ENCODE results near the gene DMC1. TPM values are rescaled to one million over a fixed set of nuclear protein-coding genes. Genes with fewer than 3 reads are reported as not detected.
A peak's percentile ranks its signal among the peaks of the same experiment; 100 is the strongest.
"Not testable (repeated sequence)": the region's sequence is repeated elsewhere in the genome, so short reads cannot be mapped to it uniquely, and the experiment has no call there.

DMC1 gene
- total RNA-seq, 2 experiments from 2014 or later: 16.3 to 18.9 TPM

- H3K4me1 Mint-ChIP-seq: peaks cover 30% of the 10 kb centered on the region
- DNase-seq (no peak), ATAC-seq (no peak)
- H3K4me3 Mint-ChIP-seq: no peak overlapping the region
- peaks cover 63% of the 10 kb centered on the region for H3K36me3 Mint-ChIP-seq (ENCODE audit: low read depth)
- H3K27me3 Mint-ChIP-seq: no peaks in the 10 kb centered on the region
- CTCF ChIA-PET: interaction anchor here (0.6 kb wide), 1 partner anchor 39 kb away, joined by 5 read pairs; no protein-coding TSS in a partner anchor
- H3K27ac Mint-ChIP-seq: peak overlapping the region; percentile 5
- intact Hi-C loops (cut with DNase I, micrococcal nuclease): no loop called here
- no peaks in the 10 kb centered on the region for H3K9me3 Mint-ChIP-seq (ENCODE audit: low read depth)
- POLR2A ChIA-PET: no interaction called here
Observed at GRCh38 chr22:38482662-38483308, 87.2 kb downstream of the DMC1 start.

- intact Hi-C loops (cut with DNase I, micrococcal nuclease): no loop called here
- Mint-ChIP-seq H3K9me3 (ENCODE audit: low read depth) (no peaks in the 10 kb centered on the region), H3K27ac (peak overlapping the region; percentile 17), H3K4me3 (no peak overlapping the region), H3K27me3 (no peaks in the 10 kb centered on the region), H3K36me3 (ENCODE audit: low read depth) (peaks cover 56% of the 10 kb centered on the region), H3K4me1 (peaks cover 29% of the 10 kb centered on the region)
- ATAC-seq (no peak), DNase-seq (no peak)
- ChIA-PET CTCF (interaction anchor here (0.6 kb wide), 1 partner anchor 30 kb away, joined by 3 read pairs; no protein-coding TSS in a partner anchor), POLR2A (interaction anchor here (1.0 kb wide), 1 partner anchor 13 kb away, joined by 4 read pairs; no protein-coding TSS in a partner anchor)
Observed at GRCh38 chr22:38481871-38482332, 88.1 kb downstream of the DMC1 start.

DNA sequence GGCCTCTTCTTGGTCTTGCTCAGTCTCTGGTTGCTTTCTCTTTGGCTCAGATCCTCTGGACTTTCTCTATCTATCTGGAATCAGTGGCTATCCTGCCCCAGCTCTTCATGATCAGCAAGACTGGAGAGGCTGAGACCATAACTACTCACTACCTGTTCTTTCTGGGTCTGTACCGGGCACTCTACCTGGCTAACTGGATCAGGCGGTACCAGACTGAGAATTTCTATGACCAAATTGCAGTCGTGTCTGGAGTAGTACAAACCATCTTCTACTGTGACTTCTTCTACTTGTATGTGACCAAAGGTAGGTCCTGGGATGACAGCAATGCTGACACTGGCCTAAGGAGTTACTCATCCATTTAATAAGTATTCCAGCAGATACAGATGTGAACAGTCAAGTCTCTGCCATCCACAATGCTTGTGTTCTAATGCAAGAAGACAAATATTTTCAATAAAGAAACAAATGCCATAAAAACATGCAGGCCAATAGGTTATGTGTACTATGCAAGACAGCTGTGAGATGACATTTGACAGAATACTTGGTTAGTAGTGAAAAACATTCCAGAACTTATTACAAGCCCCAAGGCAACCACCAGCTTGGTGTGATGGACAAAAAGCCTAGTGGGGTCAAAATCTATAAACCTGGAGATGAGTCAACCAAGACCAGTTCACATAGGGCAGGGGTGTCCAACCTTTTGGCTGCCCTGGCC, 88.7 kb downstream of the DMC1 start:
- no peaks in the 10 kb centered on the region for H3K27me3 Mint-ChIP-seq
- ChIA-PET POLR2A (interaction anchor here (0.7 to 1.0 kb wide), 3 partner anchors 14 to 102 kb away, joined by 4 to 13 read pairs (median 8); no protein-coding TSS in a partner anchor), CTCF (interaction anchor here (0.6 to 2.0 kb wide), 5 partner anchors 9 to 790 kb away, joined by 3 to 6 read pairs (median 3); no protein-coding TSS in a partner anchor)
- no peak for ATAC-seq
- intact Hi-C loops (cut with DNase I, micrococcal nuclease): no loop called here
- no peaks in the 10 kb centered on the region for H3K9me3 Mint-ChIP-seq (ENCODE audit: low read depth)
- no peak overlapping the region for H3K4me3 Mint-ChIP-seq
- peak overlapping the region; percentile 17 for H3K27ac Mint-ChIP-seq
- H3K36me3 Mint-ChIP-seq (ENCODE audit: low read depth): peaks cover 50% of the 10 kb centered on the region
- DNase-seq: no peak
- H3K4me1 Mint-ChIP-seq: peaks cover 25% of the 10 kb centered on the region

DNA sequence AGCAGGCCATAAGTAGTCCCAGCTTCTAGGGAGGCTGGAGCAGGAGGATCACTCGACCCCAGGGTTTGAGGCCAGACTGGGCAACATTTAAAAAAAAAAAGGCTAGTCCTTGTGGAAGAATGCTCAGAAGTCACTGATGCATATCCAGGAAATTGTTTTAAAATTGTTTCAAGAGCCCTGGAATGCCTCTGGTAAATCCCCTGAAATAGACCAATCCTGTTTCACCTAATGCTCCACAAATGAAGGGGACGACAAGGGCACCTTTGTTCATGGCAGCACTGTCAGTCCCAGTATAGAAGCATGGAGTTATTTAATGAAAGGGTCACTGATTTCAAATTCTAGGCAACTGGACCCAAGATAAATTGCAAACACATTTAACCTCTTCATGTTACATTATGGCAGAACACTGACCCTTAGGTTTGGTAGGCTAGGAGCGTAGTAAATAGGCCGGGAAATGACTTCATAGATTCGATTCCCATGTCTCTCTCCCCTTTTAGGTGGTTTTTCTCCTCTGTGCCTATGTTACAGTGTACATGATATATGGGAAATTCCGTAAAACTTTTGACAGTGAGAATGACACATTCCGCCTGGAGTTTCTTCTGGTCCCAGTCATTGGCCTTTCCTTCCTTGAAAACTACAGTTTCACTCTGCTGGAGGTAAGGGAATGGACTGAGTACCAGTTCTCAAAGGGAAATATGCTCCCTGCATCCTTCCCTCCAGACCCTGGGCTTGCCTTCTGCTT, 90.7 kb downstream of the DMC1 start:
- Mint-ChIP-seq H3K36me3 (ENCODE audit: low read depth) (peaks cover 34% of the 10 kb centered on the region), H3K27ac (no peak overlapping the region), H3K4me1 (peaks cover 10% of the 10 kb centered on the region), H3K27me3 (no peaks in the 10 kb centered on the region), H3K4me3 (no peak overlapping the region), H3K9me3 (ENCODE audit: low read depth) (no peaks in the 10 kb centered on the region)
- DNase-seq: no peak
- intact Hi-C loops (cut with DNase I, micrococcal nuclease): no loop called here
- ChIA-PET POLR2A (interaction anchor here (0.6 kb wide), 1 partner anchor 241 kb away, joined by 3 read pairs; no protein-coding TSS in a partner anchor), CTCF (interaction anchor here (1.9 to 2.0 kb wide), 2 partner anchors 11 to 23 kb away, joined by 4 to 6 read pairs; no protein-coding TSS in a partner anchor)
- no peak for ATAC-seq

- no peaks in the 10 kb centered on the region for H3K9me3 Mint-ChIP-seq (ENCODE audit: low read depth)
Observed at GRCh38 chr22:38477585-38477984, 92.4 kb downstream of the DMC1 start.

GRCh38 chr22:38474003-38474607, 95.9 kb downstream of the DMC1 start:
- H3K9me3 Mint-ChIP-seq (ENCODE audit: low read depth): no peaks in the 10 kb centered on the region
- H3K4me3 Mint-ChIP-seq: no peak overlapping the region
- intact Hi-C loops (cut with DNase I, micrococcal nuclease): no loop called here
- CTCF ChIA-PET: no interaction called here
- H3K36me3 Mint-ChIP-seq (ENCODE audit: low read depth): no peaks in the 10 kb centered on the region
- POLR2A ChIA-PET: no interaction called here
- no peaks in the 10 kb centered on the region for H3K27me3 Mint-ChIP-seq
- no peak overlapping the region for H3K27ac Mint-ChIP-seq
- no peak for DNase-seq
- H3K4me1 Mint-ChIP-seq: no peaks in the 10 kb centered on the region
- no peak for ATAC-seq

More at GRCh38 chr22:38477585-38477984, 92.4 kb downstream of the DMC1 start:
- Mint-ChIP-seq H3K27me3 (no peaks in the 10 kb centered on the region), H3K4me1 (no peaks in the 10 kb centered on the region), H3K27ac (no peak overlapping the region), H3K4me3 (no peak overlapping the region), H3K36me3 (ENCODE audit: low read depth) (peaks cover 17% of the 10 kb centered on the region)
- no peak for ATAC-seq
- intact Hi-C loops (cut with DNase I, micrococcal nuclease): no loop called here
- no peak for DNase-seq
- POLR2A ChIA-PET: interaction anchor here (0.6 to 1.1 kb wide), 2 partner anchors 51 to 144 kb away, joined by 3 to 4 read pairs; no protein-coding TSS in a partner anchor
- CTCF ChIA-PET: interaction anchor here (0.7 kb wide), 1 partner anchor 837 kb away, joined by 3 read pairs; no protein-coding TSS in a partner anchor

- DNase-seq (no peak), ATAC-seq (no peak)
- Mint-ChIP-seq H3K27ac (no peak overlapping the region), H3K9me3 (ENCODE audit: low read depth) (no peaks in the 10 kb centered on the region), H3K4me1 (peaks cover 8% of the 10 kb centered on the region), H3K4me3 (no peak overlapping the region), H3K36me3 (ENCODE audit: low read depth) (no peaks in the 10 kb centered on the region), H3K27me3 (peaks cover 12% of the 10 kb centered on the region)
- intact Hi-C loops (cut with DNase I, micrococcal nuclease): no loop called here
- ChIA-PET POLR2A (no interaction called here), CTCF (no interaction called here)
Observed at GRCh38 chr22:38471237-38471636, 98.7 kb downstream of the DMC1 start.

DNA sequence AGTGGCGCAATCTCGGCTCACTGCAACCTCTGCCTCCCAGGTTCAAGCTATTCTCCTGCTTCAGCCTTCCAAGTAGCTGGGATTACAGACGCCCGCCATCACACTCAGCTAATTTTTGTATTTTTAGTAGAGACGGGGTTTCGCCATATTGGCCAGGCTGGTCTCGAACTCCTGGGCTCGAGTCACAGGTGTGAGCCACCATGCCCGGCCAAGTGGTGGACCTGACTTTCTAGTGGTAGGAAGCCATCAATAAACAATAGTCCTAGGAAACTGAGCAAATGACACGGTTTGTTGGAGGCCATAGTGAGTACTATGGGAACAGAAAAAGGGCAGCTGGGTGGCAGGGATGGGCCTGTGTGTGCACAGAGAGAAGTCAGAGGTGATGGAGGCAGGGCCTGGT, 99.8 kb downstream of the DMC1 start:
- H3K27ac Mint-ChIP-seq; H3K36me3 Mint-ChIP-seq (ENCODE audit: low read depth); H3K4me3 Mint-ChIP-seq; H3K9me3 Mint-ChIP-seq (ENCODE audit: low read depth); POLR2A ChIA-PET; DNase-seq; ATAC-seq; CTCF ChIA-PET; intact Hi-C loops (cut with DNase I, micrococcal nuclease); H3K4me1 Mint-ChIP-seq: not testable (repeated sequence)
- H3K27me3 Mint-ChIP-seq: peaks cover 22% of the 10 kb centered on the region

DNA sequence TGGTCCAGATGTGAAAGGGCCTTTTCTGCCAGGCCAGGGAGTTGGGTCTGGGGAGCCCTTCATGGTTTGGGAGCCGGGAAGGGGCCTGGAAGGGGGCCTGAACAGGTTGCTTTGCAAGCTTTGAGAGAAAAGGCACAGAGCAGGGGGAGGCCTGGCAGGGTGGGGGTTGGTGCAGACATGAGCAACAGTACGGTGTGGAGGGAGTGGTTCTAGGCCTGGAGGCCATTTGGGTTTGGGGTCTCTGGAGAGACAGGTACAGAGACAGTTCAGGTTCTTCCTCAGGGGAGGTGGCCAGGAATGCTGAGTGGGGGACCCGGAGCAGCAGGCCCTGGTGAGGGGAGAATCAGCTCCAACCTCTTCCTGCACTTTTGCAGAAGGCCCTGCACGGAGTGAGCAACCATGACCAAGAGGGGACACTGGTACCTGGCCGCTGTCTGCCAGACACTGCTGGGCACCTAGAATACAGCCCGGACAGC, 100.6 kb downstream of the DMC1 start:
- Mint-ChIP-seq H3K36me3 (ENCODE audit: low read depth) (no peaks in the 10 kb centered on the region), H3K27ac (no peak overlapping the region), H3K27me3 (peaks cover 23% of the 10 kb centered on the region), H3K4me3 (no peak overlapping the region), H3K9me3 (ENCODE audit: low read depth) (no peaks in the 10 kb centered on the region), H3K4me1 (peaks cover 8% of the 10 kb centered on the region)
- ChIA-PET CTCF (no interaction called here), POLR2A (no interaction called here)
- no peak for ATAC-seq
- intact Hi-C loops (cut with DNase I, micrococcal nuclease): no loop called here
- DNase-seq: no peak

Measured in activated CD4-positive, alpha-beta T cell treated with anti-CD3 and anti-CD28 coated beads for 36 hours (primary cell).